ENCODE results near the gene ACOX1. TPM values are rescaled to one million over a fixed set of nuclear protein-coding genes. Genes with fewer than 3 reads are reported as not detected.

The ACOX1 gene
- total RNA-seq, 1 donor from 2014 or later, result 36.1 TPM

DNA sequence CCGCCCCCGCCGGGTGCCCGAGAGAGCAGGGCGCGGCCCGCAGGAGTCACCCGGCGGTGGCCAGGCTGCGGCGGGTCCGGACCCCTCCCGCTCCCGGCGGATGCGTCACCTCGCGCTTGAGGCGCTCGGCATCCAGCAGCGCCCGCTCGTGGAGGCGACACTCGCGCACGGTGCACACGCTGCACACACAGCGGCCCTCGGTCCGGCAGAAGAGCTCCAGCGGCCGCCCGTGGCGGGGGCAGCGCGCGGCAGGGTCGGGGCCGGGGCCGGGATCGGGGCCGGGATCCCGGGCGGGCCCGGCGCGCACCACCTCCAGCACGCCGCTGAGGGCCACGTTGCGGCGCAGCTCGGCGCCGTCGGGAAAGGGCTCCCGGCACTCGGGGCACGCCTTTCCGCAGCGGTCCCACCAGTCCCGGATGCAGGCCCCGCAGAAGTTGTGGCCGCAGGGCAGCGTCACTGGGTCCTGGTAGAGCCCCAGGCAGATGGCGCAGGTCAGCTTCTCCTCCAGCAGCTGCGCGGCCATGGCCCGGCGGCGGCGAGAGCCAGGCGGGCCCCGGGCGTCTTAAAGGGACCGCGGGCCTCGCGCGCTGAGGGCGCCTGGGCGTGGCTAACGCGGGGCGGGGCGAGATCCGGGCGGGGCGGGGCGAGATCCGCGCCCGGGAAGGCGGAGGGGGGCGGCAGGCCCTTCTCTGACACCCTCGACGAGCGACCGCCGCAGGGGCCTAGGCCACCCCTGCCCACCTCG lies 82.4 kb downstream of the ACOX1 start, which contains the start of gene TRIM65:
Gene TRIM65, minus strand, starts transcription at position 537 of the 745 bp plus-strand sequence. Its CDS starts 14 bp downstream, at position 523.
- Mint-ChIP-seq H3K4me3 (ENCODE audit: unreplicated experiment) (peak within 1 kb of the TSS; percentile 89), H3K4me1 (ENCODE audit: unreplicated experiment) (peaks cover 22% of the 10 kb centered on the region), H3K36me3 (ENCODE audit: low read depth, unreplicated experiment) (peaks cover 12% of the 10 kb centered on the region), H3K27me3 (ENCODE audit: unreplicated experiment) (peaks cover 17% of the 10 kb centered on the region), H3K27ac (ENCODE audit: unreplicated experiment) (peak within 1 kb of the TSS; percentile 52), H3K9me3 (ENCODE audit: unreplicated experiment) (no peaks in the 10 kb centered on the region)
- DNase-seq (ENCODE audit: low spot score), result peak; percentile 65
- TF ChIP-seq, protein P1, sequence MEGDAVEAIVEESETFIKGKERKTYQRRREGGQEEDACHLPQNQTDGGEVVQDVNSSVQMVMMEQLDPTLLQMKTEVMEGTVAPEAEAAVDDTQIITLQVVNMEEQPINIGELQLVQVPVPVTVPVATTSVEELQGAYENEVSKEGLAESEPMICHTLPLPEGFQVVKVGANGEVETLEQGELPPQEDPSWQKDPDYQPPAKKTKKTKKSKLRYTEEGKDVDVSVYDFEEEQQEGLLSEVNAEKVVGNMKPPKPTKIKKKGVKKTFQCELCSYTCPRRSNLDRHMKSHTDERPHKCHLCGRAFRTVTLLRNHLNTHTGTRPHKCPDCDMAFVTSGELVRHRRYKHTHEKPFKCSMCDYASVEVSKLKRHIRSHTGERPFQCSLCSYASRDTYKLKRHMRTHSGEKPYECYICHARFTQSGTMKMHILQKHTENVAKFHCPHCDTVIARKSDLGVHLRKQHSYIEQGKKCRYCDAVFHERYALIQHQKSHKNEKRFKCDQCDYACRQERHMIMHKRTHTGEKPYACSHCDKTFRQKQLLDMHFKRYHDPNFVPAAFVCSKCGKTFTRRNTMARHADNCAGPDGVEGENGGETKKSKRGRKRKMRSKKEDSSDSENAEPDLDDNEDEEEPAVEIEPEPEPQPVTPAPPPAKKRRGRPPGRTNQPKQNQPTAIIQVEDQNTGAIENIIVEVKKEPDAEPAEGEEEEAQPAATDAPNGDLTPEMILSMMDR (IDR thresholded peaks at IDR 0.05; ENCODE audit: unreplicated experiment), result no peak

DNA sequence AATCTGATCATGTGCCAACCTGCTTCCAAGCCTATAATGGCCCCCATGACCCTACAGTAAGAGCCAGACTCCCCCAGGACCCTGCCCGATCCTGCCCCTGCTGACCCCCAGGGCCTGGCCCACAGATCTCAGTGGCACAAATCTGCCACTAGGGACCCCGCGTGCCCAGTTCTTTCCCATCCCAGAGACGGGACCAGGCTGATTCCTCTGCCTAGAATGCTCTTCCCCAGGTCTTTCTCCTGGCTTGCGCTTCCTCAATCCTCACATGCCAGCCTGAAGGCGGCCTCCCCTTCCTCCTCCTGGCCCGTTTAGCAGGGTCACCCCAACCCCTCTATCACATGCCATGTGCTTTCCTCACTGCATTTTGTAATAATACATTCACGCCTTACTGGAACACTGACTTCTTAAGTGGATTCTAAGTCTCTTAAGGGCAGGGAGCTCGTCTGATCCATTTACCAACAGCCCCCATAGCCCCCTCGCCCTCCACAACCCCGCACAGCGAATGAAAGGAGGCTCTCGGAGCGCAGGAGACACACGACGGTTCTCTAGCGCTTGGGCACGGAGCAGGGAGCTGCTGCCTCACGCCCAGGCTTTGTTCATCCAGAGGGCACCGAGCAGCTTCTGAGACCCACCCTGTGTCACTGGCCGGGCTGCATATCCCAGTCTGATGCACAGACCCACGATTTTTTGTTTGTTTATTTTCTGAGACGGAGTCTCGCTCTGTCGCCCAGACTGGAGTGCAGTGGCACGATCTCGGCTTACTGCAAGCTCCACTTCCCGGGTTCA lies 83.4 kb downstream of the ACOX1 start:
- no peaks in the 10 kb centered on the region for H3K9me3 Mint-ChIP-seq (ENCODE audit: unreplicated experiment)
- TF ChIP-seq, protein P1 (IDR thresholded peaks at IDR 0.05; ENCODE audit: unreplicated experiment), result peak; percentile 52
- H3K27me3 Mint-ChIP-seq (ENCODE audit: unreplicated experiment), result peaks cover 17% of the 10 kb centered on the region
- DNase-seq (ENCODE audit: low spot score), result peak; percentile 42
- H3K4me1 Mint-ChIP-seq (ENCODE audit: unreplicated experiment), result peaks cover 22% of the 10 kb centered on the region
- H3K4me3 Mint-ChIP-seq (ENCODE audit: unreplicated experiment), result peak overlapping the region; percentile 88
- H3K27ac Mint-ChIP-seq (ENCODE audit: unreplicated experiment), result peak overlapping the region; percentile 50
- H3K36me3 Mint-ChIP-seq (ENCODE audit: low read depth, unreplicated experiment), result peaks cover 12% of the 10 kb centered on the region

DNA sequence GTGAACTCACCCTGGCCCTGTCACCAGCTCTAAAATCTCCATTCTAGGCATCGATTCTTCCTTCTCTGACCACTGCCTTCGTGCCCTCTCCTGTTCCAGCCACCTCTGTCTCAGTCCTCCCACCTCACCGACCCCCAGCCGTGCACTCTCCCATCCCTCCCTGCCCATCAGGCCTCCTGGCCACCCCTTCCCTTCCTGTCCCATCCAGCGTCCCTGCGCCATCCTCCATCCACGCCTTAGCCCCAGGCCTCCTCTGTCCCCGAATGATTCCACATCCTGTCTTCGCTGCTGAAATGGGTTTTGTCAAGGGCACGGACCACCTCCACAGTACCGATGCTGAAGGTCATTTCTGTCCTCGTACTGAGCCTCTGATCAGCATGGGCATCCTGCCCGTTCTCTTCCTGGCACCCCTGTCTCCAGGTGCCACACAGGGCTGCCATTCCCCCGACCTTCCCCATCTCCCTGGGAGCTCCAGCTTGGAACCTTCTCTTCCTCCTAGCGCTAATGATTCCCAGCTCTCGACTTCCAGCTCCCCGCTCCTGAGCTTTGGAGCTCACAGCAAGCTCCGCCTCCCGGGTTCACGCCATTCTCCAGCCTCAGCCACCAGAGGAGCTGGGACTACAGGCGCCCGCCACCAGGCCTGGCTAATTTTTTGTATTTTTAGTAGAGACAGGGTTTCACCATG lies 84.8 kb downstream of the ACOX1 start:
- peaks cover 15% of the 10 kb centered on the region for H3K36me3 Mint-ChIP-seq (ENCODE audit: low read depth, unreplicated experiment)
- peaks cover 22% of the 10 kb centered on the region for H3K4me1 Mint-ChIP-seq (ENCODE audit: unreplicated experiment)
- peaks cover 17% of the 10 kb centered on the region for H3K27me3 Mint-ChIP-seq (ENCODE audit: unreplicated experiment)
- peak overlapping the region; percentile 74 for H3K27ac Mint-ChIP-seq (ENCODE audit: unreplicated experiment)
- no peaks in the 10 kb centered on the region for H3K9me3 Mint-ChIP-seq (ENCODE audit: unreplicated experiment)
- no peak for DNase-seq (ENCODE audit: low spot score)
- TF ChIP-seq, protein P1 (IDR thresholded peaks at IDR 0.05; ENCODE audit: unreplicated experiment), result no peak
- peak overlapping the region; percentile 66 for H3K4me3 Mint-ChIP-seq (ENCODE audit: unreplicated experiment)

DNA sequence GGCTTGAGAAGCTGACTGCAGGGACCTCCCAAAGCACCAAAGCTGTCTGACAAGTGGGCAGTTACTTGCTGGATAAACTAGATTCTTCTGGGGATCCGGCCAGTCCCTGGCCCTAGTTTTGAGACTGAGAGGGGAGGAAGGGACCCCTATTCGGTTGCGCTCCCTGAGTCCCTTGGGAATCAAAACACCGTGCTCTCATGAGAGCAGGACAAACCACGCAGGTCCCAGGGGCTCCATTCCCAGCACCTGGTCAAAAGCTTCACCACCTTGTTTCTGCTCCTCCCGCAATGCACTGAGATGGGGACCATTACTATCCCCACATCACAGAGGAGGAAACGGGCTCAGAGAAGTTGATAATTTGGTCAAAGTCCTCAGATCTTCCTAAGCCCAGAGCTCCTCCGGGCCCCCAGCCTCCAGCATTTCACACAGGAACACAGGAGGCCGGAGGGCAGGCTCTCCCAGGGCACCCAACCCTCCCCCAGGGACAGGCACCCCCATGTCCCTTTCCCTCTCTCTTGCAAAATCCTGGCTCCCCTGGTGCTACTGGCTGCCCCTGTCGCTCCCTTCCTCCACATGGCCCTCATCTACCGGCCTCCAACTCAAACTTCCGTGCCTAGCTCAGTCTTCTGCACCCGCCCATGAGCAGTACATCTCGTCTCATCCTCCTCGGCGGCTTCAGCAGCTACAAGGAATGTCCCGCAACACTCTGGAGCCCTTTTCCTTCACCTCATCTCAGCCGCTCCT lies 85.5 kb downstream of the ACOX1 start:
- peaks cover 12% of the 10 kb centered on the region for H3K36me3 Mint-ChIP-seq (ENCODE audit: low read depth, unreplicated experiment)
- H3K4me3 Mint-ChIP-seq (ENCODE audit: unreplicated experiment), result peak overlapping the region; percentile 66
- H3K4me1 Mint-ChIP-seq (ENCODE audit: unreplicated experiment), result peaks cover 22% of the 10 kb centered on the region
- no peak for DNase-seq (ENCODE audit: low spot score)
- TF ChIP-seq, protein P1 (IDR thresholded peaks at IDR 0.05; ENCODE audit: unreplicated experiment), result no peak
- no peaks in the 10 kb centered on the region for H3K9me3 Mint-ChIP-seq (ENCODE audit: unreplicated experiment)
- H3K27me3 Mint-ChIP-seq (ENCODE audit: unreplicated experiment), result peaks cover 17% of the 10 kb centered on the region
- peak overlapping the region; percentile 74 for H3K27ac Mint-ChIP-seq (ENCODE audit: unreplicated experiment)

Data from endothelial cell (in vitro differentiated cells).